A549 (cell line): ENCODE results near the gene IP6K1.

Experiments used
- CHD4 ChIP-seq: fragments of 200-600 bp; sonication (generic); IDR thresholded peaks from 2 replicates; pipeline ENCODE4 v1.6.1; 2016; ENCODE audit warnings: antibody characterized with exemption, mild to moderate bottlenecking, borderline replicate concordance
- ESRRA ChIP-seq: fragments of 150-350 bp; IDR thresholded peaks from 2 replicates; pipeline ENCODE4 v1.6.1; 2014; ENCODE audit warnings: mild to moderate bottlenecking, low read length, borderline replicate concordance
- GATA3 ChIP-seq: IDR thresholded peaks from 2 replicates; pipeline ENCODE4 v1.6.1; 2012; ENCODE audit warnings: borderline replicate concordance
- HDAC2 ChIP-seq: fragments of 200-600 bp; sonication (generic); IDR thresholded peaks from 2 replicates; pipeline ENCODE4 v1.6.1; 2016
- JUN ChIP-seq, 2 experiments: fragments of >200 bp; sonication (Bioruptor Twin); formaldehyde crosslinking; IDR thresholded peaks; 2 replicates in 1 of 2; 3 replicates in 1 of 2; pipeline ENCODE4 v1.6.1; 2016 to 2017
- KDM1A ChIP-seq: fragments of 200-600 bp; sonication (generic); IDR thresholded peaks from 2 replicates; pipeline ENCODE4 v1.6.1; 2016; ENCODE audit warnings: low read depth, mild to moderate bottlenecking
- NR3C1 ChIP-seq: fragments of >200 bp; sonication (Bioruptor Twin); formaldehyde crosslinking; IDR thresholded peaks from 3 replicates; pipeline ENCODE4 v1.6.1; 2017
- POLR2A ChIP-seq: IDR thresholded peaks from 2 replicates; pipeline ENCODE4 v1.6.1; 2012; ENCODE audit warnings: mild to moderate bottlenecking, low read length
- RNF2 ChIP-seq: fragments of 200-600 bp; sonication (generic); IDR thresholded peaks from 2 replicates; pipeline ENCODE4 v1.6.1; 2016; ENCODE audit warnings: low read depth, mild to moderate bottlenecking, antibody characterized with exemption, moderate library complexity, borderline replicate concordance
- ZSCAN20 ChIP-seq: fragments of 250-450 bp; sonication (Bioruptor Pico); IDR thresholded peaks from 2 replicates; pipeline ENCODE4 v1.8.0; 2022; ENCODE audit warnings: mild to moderate bottlenecking, moderate library complexity
- TF ChIP-seq, protein P1 (sequence below): fragments of 200-600 bp; sonication (generic); IDR thresholded peaks from 2 replicates; pipeline ENCODE4 v1.6.1; 2016; ENCODE audit warnings: antibody characterized with exemption, mild to moderate bottlenecking, moderate library complexity
- TF ChIP-seq, protein P2 (sequence below): fragments of >200 bp; sonication (Bioruptor Twin); formaldehyde crosslinking; IDR thresholded peaks from 3 replicates; pipeline ENCODE4 v1.5.1; 2016
- TF ChIP-seq, protein P3 (sequence below): IDR thresholded peaks from 2 replicates; pipeline ENCODE4 v1.6.1; 2012

DNA sequence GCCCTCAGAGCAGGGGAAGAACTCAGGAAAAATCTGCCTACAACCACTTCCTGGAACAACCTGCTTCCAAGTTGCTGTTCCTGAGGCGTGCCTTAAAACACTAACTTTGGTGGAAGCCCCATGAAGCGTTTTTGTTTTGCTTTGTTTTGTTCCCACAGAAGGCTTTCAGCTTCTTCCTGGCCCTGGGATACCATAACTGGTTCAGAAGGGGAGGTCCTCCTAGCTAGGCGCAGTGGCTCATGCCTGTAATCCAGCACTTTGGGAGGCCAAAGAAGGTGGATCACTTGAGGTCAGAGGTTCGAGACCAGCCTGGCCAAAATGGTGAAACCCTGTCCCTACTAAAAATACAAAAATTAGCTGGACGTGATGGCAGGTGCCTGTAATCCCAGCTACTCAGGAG, 1.2 kb upstream of the IP6K1 start:
- TF ChIP-seq RNF2 = no peak
- TF ChIP-seq HDAC2 = no peak
- TF ChIP-seq, protein P1, sequence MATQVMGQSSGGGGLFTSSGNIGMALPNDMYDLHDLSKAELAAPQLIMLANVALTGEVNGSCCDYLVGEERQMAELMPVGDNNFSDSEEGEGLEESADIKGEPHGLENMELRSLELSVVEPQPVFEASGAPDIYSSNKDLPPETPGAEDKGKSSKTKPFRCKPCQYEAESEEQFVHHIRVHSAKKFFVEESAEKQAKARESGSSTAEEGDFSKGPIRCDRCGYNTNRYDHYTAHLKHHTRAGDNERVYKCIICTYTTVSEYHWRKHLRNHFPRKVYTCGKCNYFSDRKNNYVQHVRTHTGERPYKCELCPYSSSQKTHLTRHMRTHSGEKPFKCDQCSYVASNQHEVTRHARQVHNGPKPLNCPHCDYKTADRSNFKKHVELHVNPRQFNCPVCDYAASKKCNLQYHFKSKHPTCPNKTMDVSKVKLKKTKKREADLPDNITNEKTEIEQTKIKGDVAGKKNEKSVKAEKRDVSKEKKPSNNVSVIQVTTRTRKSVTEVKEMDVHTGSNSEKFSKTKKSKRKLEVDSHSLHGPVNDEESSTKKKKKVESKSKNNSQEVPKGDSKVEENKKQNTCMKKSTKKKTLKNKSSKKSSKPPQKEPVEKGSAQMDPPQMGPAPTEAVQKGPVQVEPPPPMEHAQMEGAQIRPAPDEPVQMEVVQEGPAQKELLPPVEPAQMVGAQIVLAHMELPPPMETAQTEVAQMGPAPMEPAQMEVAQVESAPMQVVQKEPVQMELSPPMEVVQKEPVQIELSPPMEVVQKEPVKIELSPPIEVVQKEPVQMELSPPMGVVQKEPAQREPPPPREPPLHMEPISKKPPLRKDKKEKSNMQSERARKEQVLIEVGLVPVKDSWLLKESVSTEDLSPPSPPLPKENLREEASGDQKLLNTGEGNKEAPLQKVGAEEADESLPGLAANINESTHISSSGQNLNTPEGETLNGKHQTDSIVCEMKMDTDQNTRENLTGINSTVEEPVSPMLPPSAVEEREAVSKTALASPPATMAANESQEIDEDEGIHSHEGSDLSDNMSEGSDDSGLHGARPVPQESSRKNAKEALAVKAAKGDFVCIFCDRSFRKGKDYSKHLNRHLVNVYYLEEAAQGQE = no peak
- no peak for TF ChIP-seq POLR2A
- TF ChIP-seq, protein P2, sequence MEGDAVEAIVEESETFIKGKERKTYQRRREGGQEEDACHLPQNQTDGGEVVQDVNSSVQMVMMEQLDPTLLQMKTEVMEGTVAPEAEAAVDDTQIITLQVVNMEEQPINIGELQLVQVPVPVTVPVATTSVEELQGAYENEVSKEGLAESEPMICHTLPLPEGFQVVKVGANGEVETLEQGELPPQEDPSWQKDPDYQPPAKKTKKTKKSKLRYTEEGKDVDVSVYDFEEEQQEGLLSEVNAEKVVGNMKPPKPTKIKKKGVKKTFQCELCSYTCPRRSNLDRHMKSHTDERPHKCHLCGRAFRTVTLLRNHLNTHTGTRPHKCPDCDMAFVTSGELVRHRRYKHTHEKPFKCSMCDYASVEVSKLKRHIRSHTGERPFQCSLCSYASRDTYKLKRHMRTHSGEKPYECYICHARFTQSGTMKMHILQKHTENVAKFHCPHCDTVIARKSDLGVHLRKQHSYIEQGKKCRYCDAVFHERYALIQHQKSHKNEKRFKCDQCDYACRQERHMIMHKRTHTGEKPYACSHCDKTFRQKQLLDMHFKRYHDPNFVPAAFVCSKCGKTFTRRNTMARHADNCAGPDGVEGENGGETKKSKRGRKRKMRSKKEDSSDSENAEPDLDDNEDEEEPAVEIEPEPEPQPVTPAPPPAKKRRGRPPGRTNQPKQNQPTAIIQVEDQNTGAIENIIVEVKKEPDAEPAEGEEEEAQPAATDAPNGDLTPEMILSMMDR = no peak
- TF ChIP-seq KDM1A = no peak
- no peak for TF ChIP-seq GATA3
- TF ChIP-seq, protein P3, sequence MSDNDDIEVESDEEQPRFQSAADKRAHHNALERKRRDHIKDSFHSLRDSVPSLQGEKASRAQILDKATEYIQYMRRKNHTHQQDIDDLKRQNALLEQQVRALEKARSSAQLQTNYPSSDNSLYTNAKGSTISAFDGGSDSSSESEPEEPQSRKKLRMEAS = no peak
- no peak for TF ChIP-seq NR3C1
- no peak for TF ChIP-seq CHD4
- no peak for TF ChIP-seq ESRRA
- no peak for TF ChIP-seq JUN (IDR thresholded peaks at IDR 0.05)
- TF ChIP-seq ZSCAN20 (CRISPR knock-in tag) = no peak
